ENCODE data around the gene ENO3.

ENO3 gene

DNA sequence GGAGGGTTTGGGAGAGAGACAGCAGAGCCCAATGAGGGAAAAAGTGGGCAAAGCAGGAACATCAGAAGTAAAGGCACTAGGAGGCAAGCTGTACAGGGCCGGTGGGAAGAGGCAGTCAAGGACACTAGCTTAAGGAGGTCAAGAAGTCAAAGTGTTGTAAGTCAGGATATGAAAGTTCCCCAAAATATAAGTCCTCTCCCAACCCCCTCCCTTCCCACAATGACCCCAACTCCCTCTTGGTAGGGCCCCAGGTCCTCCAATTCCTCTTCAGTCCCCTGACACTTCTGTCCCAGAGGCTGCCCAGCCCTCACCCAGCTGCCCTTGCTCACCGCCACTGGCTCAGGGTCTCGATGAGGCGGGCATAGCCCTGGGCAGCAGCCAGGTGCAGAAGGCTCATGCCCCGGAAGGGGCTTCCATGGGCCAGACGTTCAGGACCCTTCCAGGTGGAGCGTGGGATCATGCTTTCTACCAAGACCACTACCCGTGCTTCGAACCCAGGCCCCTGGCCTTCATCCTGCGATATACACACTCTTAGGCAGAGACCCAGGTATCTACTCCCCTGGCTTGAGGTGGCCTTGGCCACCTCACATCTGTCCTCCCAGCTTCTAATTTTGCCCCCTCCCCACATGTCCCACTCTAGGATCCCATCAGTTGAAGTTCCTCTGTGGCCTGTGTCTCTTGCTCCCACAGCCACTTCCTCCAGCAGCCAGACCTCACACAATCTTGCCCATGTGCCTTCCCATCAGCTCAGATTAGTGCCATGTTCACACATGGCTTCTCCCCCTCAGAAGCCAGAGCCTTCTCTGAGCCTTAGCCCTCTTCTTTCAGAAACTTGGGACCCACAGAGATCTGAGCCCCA, 22.6 kb downstream of the ENO3 start:
- no peak for DNase-seq (ENCODE audit: low read depth)

DNA sequence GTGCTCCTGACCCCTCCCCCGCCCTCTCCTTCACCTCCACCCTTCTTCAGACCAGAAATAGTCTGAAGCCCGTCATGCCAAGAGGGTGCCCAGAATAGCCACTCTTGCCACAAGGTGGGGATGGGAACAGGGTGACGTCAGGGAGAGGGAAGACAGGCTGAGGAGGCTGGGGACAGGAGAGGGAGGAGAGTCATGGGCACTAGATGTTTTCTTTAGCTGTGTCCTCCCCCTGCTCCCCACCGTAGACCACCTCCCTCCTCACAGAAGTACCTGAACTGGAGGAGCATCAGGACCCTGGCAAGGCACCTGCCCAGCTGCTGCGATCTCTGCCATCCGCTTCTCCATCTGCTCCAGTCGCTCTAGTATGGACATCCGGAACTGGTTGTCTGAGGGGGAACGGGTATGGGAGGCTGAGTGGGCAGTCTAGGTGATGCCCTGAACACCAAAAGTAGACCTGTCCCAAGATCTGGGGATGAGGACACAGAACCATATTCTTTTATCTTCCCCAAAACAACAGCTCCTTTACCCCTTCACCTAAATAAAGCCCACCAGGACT, 23.3 kb downstream of the ENO3 start:
- DNase-seq (ENCODE audit: low read depth) = no peak

DNA sequence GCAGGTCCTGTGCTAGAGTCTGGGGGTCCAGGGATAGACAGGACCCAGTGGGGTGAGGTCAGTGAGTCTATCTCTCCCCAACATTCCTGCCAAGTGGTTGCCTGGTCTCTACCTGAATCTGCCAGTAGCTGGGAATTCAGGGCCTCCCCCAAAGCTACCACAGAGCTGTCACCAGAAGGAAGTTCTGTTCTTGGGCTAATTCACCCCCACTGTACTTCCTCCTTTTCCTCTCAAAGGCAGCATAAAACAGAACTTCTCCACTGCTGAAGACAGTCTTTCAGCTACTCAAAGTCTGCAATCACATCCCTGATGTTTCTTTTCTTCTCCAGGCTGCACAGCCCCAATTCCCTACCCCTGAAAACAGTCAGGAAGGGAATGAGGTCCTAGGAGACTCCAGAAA, 27.8 kb downstream of the ENO3 start:
- DNase-seq (ENCODE audit: low read depth) = no peak

DNA sequence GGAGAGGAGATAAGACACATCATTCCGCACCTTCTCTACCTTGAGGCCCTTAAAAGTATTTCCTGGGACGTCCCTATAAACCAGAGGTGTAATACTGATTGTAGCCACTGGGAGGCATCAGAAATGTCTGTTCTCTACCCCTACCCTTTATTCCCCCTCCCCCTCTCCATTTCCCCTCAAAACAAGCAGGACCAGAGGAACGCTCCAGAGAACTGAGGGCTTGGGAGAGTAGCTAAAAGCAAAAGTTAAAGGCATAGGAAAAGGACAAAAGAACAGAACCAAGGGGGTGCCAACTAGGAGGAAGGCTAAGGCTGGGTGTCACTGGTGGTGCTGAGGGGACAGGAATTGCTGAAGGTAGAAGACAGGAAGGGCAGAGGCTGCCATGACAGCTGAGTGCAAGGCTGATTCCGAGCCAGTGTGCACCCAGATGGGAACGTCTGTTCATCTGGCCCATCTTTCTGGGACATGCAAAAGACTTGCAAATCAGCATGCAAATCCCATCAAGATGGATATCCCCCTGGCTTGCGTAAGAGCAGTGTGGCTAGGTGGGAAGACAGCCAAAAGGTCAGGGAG, 29.8 kb downstream of the ENO3 start:
- DNase-seq (ENCODE audit: low read depth) = no peak

DNA sequence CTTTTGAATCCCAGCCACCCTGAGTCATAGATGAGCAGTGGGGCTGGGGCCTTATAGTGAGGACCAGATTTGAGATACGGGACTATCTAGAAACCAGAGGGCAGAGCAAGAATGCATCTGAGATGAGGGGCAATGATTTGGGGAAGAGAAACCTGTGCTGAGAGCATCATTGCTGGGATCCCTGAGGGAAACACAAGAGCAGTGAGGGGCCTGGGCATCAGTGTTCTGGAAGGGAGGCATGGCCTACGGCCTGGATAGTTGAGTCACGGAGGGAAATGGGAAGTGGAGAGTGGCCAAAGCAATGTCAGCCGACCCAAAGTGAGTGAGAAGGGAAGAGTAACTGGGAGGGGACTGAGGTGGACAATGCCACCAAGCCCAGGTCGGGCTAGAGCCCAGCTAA, 31.4 kb downstream of the ENO3 start:
- DNase-seq (ENCODE audit: low read depth) = no peak

DNA sequence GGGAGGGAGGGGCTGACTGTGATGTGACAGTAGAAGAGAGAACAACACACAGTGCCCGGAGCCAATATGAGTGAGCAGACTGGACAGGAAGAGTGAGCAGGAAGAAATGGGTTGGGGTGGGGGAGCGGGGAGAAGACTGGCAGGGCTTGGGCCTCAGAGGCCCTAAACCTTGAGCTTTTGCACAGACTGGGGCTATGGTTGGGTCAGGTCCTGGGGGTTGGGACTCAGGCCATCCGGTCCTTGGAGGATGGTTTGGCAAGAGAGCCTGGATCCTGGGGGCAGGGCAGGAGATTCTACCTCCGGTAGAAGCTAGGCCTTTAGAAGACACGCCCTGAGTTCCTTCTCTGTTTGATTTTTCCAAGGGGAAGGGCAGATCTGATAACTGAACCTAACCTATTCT, 35.5 kb downstream of the ENO3 start:
- DNase-seq (ENCODE audit: low read depth) = no peak

DNA sequence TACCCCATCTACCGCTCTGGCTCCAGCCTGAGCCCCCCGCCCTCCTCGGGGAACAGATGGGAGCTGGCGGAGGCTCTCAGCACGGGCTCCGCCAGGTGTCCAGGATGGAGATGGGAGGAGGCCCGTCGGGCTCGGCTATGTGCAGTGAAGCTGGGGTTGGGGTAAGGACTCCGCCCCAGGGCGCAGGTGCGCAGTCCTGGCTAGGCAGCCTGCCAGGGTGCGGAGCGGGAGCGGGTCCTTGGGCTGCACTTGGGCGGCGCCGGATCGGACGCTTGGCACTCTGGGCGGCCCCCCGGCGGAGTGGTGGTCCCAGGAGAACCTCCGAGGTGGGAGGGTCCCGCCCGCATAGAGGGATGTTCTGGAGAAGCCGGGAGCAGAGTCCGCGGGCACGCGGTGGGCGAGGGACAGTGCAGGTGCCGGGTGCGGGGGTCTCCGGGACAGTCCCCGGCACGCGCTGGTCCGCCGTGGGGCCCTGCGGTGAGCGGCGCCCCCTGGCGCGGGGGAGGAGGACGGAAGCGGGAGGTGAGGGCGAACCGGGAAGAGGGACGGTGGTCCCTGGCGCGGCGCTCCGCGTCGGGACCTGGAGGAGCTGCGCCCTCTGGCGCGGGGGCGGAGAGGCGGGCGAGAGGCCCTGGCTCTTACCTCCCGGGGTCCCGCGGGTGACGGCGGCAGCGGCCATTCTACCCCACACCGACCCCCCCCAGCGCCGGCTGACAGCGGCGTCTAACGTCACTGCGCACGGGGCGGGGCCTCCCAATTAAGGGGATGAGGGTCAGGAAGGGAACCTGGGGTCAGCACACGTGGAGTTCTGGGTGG, 36.2 kb downstream of the ENO3 start, which contains the start of gene CAMTA2:
Gene CAMTA2, minus strand, starts transcription at position 725 of the 816 bp plus-strand sequence. CDS start 1,453 bp downstream, outside the sequence.
- peak; percentile 84 for DNase-seq (ENCODE audit: low read depth)

DNA sequence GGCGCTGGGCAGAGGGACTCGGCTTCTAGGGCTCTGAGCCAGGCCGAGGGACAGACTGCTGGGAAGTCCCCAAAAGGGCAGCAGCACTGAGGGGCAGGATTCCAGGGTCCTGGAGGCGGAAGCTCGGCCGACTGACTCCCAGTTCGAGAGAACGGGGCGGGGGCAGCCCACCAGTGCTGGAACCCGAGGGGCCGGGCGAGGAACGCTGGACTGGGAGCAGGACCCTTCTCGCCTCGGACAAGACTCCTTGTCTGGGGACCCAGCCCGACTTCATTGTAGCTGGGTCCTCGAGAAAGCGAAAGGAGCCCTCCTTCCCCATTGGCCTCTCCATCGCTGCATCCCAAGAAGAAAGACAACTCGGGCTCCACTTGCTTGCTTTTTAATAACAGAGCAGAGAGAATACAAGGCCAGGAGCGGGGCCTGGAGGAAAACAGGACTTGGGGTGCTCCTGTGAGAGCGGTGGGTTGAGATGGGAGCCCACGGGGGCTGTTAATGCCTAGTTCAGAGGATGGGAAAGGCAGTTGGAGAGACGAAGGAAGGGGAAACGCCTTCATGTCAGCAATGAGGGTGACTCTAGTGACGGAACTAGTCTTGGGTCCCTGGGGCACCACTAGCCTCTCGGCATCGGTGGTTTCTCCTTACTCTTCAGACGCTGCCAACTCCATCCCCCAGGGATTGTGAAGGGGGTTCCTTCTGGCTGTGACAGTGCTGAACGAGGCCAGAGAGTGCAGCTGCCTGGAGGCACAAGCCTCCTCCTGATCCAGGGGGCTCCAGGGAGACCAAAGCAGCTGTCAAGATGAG, 37.0 kb downstream of the ENO3 start:
- no peak for DNase-seq (ENCODE audit: low read depth)

DNA sequence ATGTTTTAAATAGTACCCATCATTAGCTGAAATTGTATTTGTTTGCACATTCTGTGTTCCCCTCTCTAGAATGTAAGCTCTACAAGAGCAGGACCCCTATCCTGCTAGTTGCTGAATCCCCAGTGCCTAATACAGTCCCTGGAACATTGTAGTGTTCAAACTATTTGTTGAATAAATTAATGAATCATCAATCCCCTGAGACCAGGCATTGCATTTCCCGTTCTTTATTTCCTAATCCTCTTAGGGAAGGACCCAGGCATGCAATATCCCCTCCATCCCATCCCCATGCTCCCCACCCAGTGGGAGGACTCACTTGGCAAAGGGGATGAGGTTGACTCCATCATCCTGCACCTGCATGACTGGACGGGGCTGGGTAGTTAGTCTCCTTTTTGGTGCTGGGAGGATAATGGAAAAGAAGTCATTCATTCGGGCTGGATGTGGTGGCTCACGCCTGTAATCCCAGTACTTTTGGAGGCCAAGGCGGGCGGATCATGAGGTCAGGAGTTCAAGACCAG, 43.2 kb downstream of the ENO3 start:
- no peak for DNase-seq (ENCODE audit: low read depth)

DNA sequence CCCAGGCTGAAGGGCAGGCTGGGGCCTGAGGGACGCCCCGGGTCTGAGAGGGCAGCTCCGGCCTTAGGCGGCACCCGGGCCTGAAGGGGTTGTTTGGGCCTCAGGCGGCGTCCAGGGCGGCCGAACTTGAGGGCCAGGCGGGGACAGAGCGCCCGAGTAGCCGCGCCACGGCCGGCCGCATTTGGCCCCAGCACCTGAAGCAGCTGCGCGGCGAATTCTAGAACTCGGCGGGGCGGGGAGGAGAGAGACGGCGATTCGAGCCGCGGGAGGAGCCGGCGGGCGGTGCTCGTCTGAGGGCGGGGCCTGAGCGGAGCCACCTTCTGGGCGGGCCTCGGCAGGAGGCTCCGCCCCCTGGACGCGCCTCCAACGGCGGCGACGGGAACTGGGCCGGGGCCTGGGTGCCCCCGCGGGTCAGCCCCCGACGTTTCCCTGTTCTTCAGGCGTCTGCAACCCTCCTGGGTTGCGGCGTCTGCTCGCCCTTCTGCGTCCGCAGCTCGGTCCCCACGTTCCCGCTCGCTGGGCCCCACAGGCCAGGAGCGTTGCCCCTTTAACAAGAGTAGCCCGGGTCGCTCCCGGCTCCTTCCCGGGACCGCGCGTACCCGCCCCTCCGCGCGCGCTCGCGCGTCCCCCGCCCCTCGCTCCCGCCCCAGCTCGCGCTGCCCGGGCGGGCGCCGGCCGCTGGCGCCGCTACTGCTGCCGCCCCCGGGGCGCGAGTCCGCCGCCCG, 46.5 kb downstream of the ENO3 start, which contains the start of the genes INCA1 and KIF1C:
Gene INCA1, minus strand, starts transcription at position 221 of the 725 bp plus-strand sequence. CDS start 3,085 bp downstream, outside the sequence.
Gene KIF1C, plus strand, starts transcription at position 649 of the 725 bp plus-strand sequence. CDS start 2,297 bp downstream, outside the sequence.
- peak; percentile 91 for DNase-seq (ENCODE audit: low read depth)

DNA sequence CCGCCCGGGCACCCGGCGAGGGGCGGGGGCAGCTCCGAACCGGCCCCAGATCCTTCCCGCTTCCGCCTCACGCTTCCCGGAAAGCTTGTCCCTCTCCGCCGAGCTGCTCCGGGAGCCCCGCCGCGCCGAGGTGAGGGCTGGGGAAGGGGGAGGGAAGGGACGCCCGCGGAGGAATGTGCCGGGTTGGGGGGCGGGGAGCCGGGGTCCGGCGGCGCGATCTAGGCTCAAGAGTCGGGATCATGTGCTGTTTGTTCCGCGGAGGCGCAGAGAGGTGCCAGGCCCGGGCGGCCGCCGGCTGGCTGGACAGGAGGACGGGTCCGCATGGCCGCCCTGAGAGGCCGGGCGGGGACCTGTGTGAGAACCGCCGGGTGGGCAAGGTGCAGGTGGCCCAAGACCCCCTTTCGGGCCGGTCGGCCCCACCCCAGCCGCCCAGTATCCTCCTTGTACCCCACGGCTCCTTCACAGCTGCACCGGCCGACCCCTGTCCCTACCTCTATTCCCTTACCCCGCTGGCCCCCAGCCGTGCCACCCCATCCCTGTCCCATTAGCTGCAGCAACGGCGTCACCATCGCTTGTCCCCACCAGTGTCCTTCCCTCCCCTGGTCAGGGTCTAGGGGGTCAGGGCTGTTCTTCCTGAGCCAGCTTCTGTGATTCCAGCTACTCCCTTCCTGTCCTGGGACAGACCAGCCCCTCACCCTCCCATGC, 47.3 kb downstream of the ENO3 start:
- no peak for DNase-seq (ENCODE audit: low read depth)

DNA sequence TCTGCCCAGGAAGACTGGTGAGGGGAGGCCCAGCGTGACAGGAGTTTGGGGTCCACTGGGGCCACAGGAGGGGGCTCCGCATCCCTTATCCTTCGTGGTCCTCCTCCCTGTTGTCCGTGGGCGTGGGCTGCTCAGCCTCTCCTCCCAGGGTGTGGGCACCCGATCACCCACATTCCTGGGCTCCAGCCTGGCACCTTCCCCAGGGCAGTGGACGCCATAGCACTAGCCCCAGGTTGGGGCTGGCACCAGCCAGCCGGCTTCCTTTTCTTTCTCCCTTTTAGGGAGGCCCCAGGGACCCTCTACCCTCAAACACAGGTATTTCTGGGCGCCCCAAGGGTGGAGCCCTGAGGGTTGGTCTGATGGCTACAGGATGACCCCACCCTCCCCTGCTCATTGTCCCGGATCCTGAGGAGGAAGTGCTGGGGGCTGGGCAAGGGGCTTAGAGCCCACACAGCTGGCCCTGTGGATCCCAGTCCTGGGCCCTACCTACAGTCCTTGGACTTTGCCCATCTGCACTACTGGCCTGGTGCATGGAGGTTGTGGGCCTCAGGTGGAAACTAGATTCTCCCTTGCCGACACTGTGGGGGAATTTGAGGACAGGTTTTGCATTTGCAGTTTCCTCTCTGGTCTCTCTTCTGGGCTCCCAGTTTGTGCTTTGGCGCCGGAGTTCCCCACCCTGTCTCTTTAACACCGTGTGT, 48.0 kb downstream of the ENO3 start:
- no peak for DNase-seq (ENCODE audit: low read depth)

DNA sequence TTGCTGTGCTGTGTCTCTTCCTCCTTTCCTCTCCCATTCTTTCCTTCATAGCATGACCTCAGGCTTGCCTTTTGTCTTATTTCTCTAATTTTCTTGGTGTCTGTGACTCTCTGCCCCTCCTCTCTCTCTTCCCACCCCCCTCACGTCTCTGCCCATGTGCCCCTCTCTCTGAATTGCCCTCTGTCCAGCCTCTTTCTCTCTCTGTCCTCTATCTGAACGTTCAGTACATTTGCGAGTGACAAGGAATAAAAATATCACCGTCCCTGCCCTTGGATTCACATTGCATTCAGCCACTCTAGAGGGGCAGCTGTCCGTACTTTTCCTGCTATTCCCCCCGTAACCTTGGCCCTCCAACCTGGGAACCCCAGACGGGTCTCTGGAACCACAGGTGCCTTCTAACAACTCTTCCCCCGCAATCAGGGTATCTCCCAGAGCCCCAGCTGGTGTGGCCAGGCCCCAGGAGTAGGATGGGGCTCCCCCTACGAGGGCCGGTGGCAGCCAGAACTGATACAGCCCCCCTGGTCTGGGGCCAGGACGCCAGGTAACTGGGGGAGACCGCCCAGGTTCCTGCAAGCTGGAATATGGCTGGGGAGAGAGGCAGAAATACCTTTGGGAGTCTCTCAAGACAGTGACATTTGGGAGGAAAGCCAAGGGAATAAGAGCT, 48.6 kb downstream of the ENO3 start:
- no peak for DNase-seq (ENCODE audit: low read depth)

DNA sequence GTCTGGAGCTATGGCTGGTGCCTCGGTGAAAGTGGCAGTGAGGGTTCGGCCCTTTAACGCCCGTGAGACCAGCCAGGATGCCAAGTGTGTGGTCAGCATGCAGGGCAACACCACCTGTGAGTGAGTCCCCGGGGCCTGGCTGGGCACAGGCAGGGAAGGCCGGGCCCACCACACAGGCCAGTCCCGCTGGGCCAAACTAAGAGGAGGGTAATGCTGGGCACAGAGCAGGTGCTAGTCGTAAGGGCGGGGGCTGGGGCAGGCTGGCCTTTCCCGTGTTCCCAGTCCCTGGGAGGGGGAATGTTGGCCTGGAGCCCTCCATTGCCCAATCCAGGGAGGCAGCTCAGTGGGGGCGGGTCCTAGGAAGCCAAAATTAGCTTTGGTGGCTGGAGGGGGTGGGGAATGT, 49.3 kb downstream of the ENO3 start:
- DNase-seq (ENCODE audit: low read depth) = no peak

DNA sequence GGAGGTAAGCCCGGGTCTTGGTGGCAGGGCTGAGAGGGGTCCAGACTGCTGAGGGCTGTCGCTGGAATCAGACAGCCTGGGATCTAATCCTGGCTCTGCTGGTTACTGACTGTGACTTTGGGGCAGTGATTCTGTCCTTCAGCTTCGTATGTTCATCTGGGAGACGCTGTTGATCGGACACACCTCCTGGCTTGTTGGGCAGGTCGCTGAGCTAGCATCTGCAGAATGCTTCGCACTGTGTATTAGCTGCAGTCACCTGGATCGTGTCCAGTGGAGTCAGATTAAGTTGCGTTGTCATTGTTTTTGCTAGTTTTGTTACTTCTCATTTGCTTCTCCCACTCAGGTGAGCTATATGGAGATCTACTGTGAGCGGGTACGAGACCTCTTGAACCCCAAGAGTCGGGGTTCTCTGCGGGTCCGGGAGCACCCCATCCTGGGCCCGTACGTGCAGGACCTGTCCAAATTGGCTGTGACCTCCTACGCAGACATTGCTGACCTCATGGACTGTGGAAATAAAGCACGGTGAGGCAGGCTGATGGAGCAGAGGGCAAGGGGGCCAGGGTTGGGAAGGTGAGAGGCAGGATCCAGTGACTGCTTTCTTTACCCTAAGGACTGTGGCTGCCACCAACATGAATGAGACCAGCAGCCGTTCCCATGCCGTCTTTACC, 51.3 kb downstream of the ENO3 start:
- no peak for DNase-seq (ENCODE audit: low read depth)

DNA sequence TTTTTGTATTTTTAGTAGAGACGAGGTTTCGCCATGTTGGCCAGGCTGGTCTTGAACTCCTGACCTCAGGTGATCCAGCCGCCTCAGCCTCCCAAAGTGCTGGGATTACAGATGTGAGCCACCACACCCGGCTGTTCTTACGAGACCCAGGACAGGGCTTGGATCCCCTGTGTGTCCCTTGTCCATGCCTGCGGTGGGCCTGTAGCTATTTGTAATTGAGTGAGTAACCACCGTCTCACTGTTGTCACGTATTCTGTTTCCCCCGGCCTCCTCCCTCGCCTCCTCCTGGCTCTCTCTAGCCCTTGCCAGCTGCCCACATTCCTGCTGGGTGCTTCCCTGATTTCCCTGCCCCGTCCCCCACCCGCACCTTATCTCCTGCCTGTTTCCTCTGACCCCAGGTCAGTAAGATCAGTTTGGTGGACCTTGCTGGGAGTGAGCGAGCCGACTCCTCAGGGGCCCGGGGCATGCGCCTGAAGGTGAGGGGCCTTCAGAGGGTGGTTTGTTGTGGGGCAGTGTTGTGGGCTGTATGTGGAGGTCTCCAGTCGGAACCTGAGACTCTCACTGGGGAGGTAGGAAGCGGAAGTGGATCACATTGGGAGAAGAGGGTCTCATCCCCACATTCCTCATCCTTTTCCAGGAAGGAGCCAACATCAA, 52.4 kb downstream of the ENO3 start:
- DNase-seq (ENCODE audit: low read depth) = no peak
